Thymus (tissue), 11 donors: Measurements from ENCODE around the gene CCNL2. TPM values are rescaled to one million over a fixed set of nuclear protein-coding genes. Genes with fewer than 3 reads are reported as not detected.
"Not testable (repeated sequence)": the region's sequence is repeated elsewhere in the genome, so short reads cannot be mapped to it uniquely, and the experiment has no call there.

Experiments
- DNase-seq, 9 donors: peaks; one replicate each; pipeline ENCODE4 v3.0.0-alpha.2; 2013; ENCODE audit warnings: low spot score in 9 of 9, low read depth in 6 of 9, missing footprints in 1 of 9
- H3K27ac ChIP-seq, 2 donors: one replicate each; pipeline ENCODE4 v1.5.1; 2013; ENCODE audit warnings: control low read depth in 1 of 2, low read depth in 1 of 2, low read length in 1 of 2, mild to moderate bottlenecking in 1 of 2, moderate library complexity in 1 of 2
- H3K27me3 ChIP-seq, 2 donors: one replicate each; pipeline ENCODE4 v1.5.1; 2013; ENCODE audit warnings: low read length in 1 of 2; ENCODE audit not compliant: control insufficient read depth in 2 of 2, insufficient read depth in 1 of 2
- H3K36me3 ChIP-seq, 2 donors: one replicate each; pipeline ENCODE4 v1.5.1; 2013; ENCODE audit warnings: low read length in 1 of 2, mild to moderate bottlenecking in 1 of 2, moderate library complexity in 1 of 2; ENCODE audit not compliant: control insufficient read depth in 2 of 2, insufficient read depth in 2 of 2
- H3K4me1 ChIP-seq, 2 donors: one replicate each; pipeline ENCODE4 v1.5.1; 2013; ENCODE audit warnings: low read length in 2 of 2; ENCODE audit not compliant: control insufficient read depth in 2 of 2, insufficient read depth in 2 of 2
- H3K4me3 ChIP-seq, 2 donors: one replicate each; pipeline ENCODE4 v1.5.1; 2013; ENCODE audit warnings: low read length in 2 of 2, control low read depth in 1 of 2, mild to moderate bottlenecking in 1 of 2
- H3K9me3 ChIP-seq, 2 donors: one replicate each; pipeline ENCODE4 v1.5.1; 2013; ENCODE audit warnings: low read length in 1 of 2, mild to moderate bottlenecking in 1 of 2; ENCODE audit not compliant: control insufficient read depth in 2 of 2, insufficient read depth in 1 of 2
- WGBS: extraction: QIAGEN DNeasy Blood & Tissue Kit; methylation state at CpG from one replicate; pipeline ENCODE4 v1.1.7; 2013; 5-methylcytosine and 5-hydroxymethylcytosine counted together
- polyA plus RNA-seq: library from polyadenylated mRNA; stranded (reverse); fragments of 200-250 nt; gene quantifications from one replicate; pipeline ENCODE4 v1.2.3, GENCODE V29; 2013
- total RNA-seq: library from RNA; stranded (reverse); fragments of 120-200 nt; gene quantifications from one replicate; pipeline ENCODE4 v1.2.4, GENCODE V29; 2013
- donor health status: healthy.

CCNL2 gene
- total and polyA plus RNA-seq, 2 donors, result 73.8 to 340 TPM

- H3K27ac ChIP-seq, result peak overlapping the region in 1 of 2 donors; percentile 37
- DNase-seq, result no peak
- H3K4me1 ChIP-seq, result peaks cover 0 to 16% of the 10 kb centered on the region in 2 donors
- H3K36me3 ChIP-seq, result no peaks in the 10 kb centered on the region
- no peak overlapping the region for H3K4me3 ChIP-seq
- WGBS, result 96% methylated on average over 26 of the region's 26 CpGs
- peaks cover 24 to 51% of the 10 kb centered on the region in 2 donors for H3K27me3 ChIP-seq
- no peaks in the 10 kb centered on the region for H3K9me3 ChIP-seq
Measured at GRCh38 chr1:1418464-1419362, 19.6 kb upstream of the CCNL2 start.

- Histone ChIP-seq H3K4me1 (peaks cover 0 to 14% of the 10 kb centered on the region in 2 donors), H3K27ac (peak overlapping the region in 1 of 2 donors; percentile 52), H3K27me3 (peaks cover 24 to 48% of the 10 kb centered on the region in 2 donors)
- not testable (repeated sequence) for DNase-seq, H3K4me3 ChIP-seq, H3K36me3 ChIP-seq, H3K9me3 ChIP-seq
- WGBS, result 93% methylated on average over 25 of the region's 25 CpGs
Measured at GRCh38 chr1:1417825-1418463, 18.8 kb upstream of the CCNL2 start.

GRCh38 chr1:1417396-1417795 lies 18.3 kb upstream of the CCNL2 start:
- not testable (repeated sequence) for H3K4me3 ChIP-seq, H3K27ac ChIP-seq, H3K4me1 ChIP-seq, H3K36me3 ChIP-seq, H3K9me3 ChIP-seq, DNase-seq
- WGBS, result 93% methylated on average over 5 of the region's 5 CpGs
- H3K27me3 ChIP-seq, result peaks cover 22 to 42% of the 10 kb centered on the region in 2 donors

GRCh38 chr1:1415751-1416150 lies 16.6 kb upstream of the CCNL2 start:
- WGBS, result 93% methylated on average over 13 of the region's 13 CpGs
- Histone ChIP-seq H3K27me3 (peaks cover 16 to 26% of the 10 kb centered on the region in 2 donors), H3K4me3 (no peak overlapping the region), H3K27ac (no peak overlapping the region), H3K36me3 (no peaks in the 10 kb centered on the region), H3K9me3 (peaks cover 0 to 12% of the 10 kb centered on the region in 2 donors), H3K4me1 (no peaks in the 10 kb centered on the region)
- no peak for DNase-seq

- H3K36me3 ChIP-seq, H3K4me3 ChIP-seq, H3K27ac ChIP-seq, DNase-seq, H3K4me1 ChIP-seq, H3K27me3 ChIP-seq: not testable (repeated sequence)
- WGBS, result 98% methylated on average over 11 of the region's 11 CpGs
- H3K9me3 ChIP-seq, result peaks cover 0 to 12% of the 10 kb centered on the region in 2 donors
Measured at GRCh38 chr1:1412311-1412902, 13.3 kb upstream of the CCNL2 start.

- H3K4me1 ChIP-seq, result peaks cover 9 to 10% of the 10 kb centered on the region in 2 donors
Measured at GRCh38 chr1:1411626-1412025, 12.5 kb upstream of the CCNL2 start.

GRCh38 chr1:1410238-1410637 lies 11.1 kb upstream of the CCNL2 start:
- H3K4me3 ChIP-seq, H3K27me3 ChIP-seq, H3K27ac ChIP-seq, DNase-seq: not testable (repeated sequence)
- Histone ChIP-seq H3K9me3 (peaks cover 0 to 12% of the 10 kb centered on the region in 2 donors), H3K36me3 (peaks cover 7 to 12% of the 10 kb centered on the region in 2 donors), H3K4me1 (peaks cover 21 to 23% of the 10 kb centered on the region in 2 donors)
- 91% methylated on average over 8 of the region's 8 CpGs for WGBS

More at GRCh38 chr1:1411626-1412025, 12.5 kb upstream of the CCNL2 start:
- no peak for DNase-seq
- Histone ChIP-seq H3K27ac (no peak overlapping the region), H3K4me3 (no peak overlapping the region), H3K36me3 (no peaks in the 10 kb centered on the region), H3K27me3 (peaks cover 0 to 4% of the 10 kb centered on the region in 2 donors), H3K9me3 (peaks cover 0 to 12% of the 10 kb centered on the region in 2 donors)
- WGBS, result 95% methylated on average over 13 of the region's 13 CpGs

GRCh38 chr1:1407636-1408318 lies 8.6 kb upstream of the CCNL2 start:
- peaks cover 0 to 12% of the 10 kb centered on the region in 2 donors for H3K9me3 ChIP-seq
- DNase-seq, result no peak
- H3K36me3 ChIP-seq, result peaks cover 27 to 31% of the 10 kb centered on the region in 2 donors
- no peaks in the 10 kb centered on the region for H3K27me3 ChIP-seq
- H3K4me1 ChIP-seq, result peaks cover 21 to 25% of the 10 kb centered on the region in 2 donors
- H3K27ac ChIP-seq, result peak overlapping the region; percentile 67 to 94
- H3K4me3 ChIP-seq, result peak overlapping the region; percentile 95 to 99
- 13% methylated on average over 41 of the region's 41 CpGs for WGBS
